ENCODE data around the gene ANLN.

ANLN gene

DNA sequence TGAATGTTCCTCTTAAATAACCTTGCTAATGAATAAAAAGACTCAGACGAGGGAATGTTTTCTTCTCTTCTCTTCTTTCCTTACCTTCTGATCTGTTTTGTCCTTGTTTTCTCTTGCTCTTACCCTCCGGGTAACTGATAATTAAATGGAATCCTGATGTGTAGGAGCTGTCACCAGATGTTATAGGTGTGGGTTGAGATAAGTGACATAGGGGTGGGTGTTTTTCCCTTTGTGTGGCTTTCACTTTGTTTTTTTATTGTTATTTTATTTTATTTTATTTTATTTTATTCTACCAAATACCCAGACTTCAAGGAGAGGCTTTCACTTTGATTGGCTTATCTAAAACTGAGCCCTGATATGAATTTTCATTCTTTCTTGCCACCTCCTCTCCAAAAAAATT lies 25.5 kb downstream of the ANLN start:
- Histone ChIP-seq H3K36me3 (ENCODE audit: control insufficient read depth in 2 of 2, insufficient read depth in 1 of 2, low read length in 2 of 2) (peaks cover 76 to 85% of the 10 kb centered on the region in 2 experiments), H3K9me3 (ENCODE audit: control insufficient read depth, insufficient read depth, low read depth, low read length) (no peaks in the 10 kb centered on the region), H3K4me1 (ENCODE audit: control insufficient read depth, insufficient read depth, low read length) (no peaks in the 10 kb centered on the region), H3K4me3 (ENCODE audit: low read depth, low read length) (no peak overlapping the region), H3K27ac (ENCODE audit: extremely low read depth, low read depth, low read length) (no peak overlapping the region)
- TF ChIP-seq ZNF560 (tag by site-specific recombination; IDR thresholded peaks at IDR 0.05; ENCODE audit: borderline replicate concordance): no peak
- no peak for TF ChIP-seq ZNF830 (tag by site-specific recombination; IDR thresholded peaks at IDR 0.05; ENCODE audit: low read depth)
- no peak for TF ChIP-seq ZNF677 (tag by site-specific recombination; IDR thresholded peaks at IDR 0.05)
- TF ChIP-seq, protein P1, sequence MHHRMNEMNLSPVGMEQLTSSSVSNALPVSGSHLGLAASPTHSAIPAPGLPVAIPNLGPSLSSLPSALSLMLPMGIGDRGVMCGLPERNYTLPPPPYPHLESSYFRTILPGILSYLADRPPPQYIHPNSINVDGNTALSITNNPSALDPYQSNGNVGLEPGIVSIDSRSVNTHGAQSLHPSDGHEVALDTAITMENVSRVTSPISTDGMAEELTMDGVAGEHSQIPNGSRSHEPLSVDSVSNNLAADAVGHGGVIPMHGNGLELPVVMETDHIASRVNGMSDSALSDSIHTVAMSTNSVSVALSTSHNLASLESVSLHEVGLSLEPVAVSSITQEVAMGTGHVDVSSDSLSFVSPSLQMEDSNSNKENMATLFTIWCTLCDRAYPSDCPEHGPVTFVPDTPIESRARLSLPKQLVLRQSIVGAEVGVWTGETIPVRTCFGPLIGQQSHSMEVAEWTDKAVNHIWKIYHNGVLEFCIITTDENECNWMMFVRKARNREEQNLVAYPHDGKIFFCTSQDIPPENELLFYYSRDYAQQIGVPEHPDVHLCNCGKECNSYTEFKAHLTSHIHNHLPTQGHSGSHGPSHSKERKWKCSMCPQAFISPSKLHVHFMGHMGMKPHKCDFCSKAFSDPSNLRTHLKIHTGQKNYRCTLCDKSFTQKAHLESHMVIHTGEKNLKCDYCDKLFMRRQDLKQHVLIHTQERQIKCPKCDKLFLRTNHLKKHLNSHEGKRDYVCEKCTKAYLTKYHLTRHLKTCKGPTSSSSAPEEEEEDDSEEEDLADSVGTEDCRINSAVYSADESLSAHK (tag by site-specific recombination; IDR thresholded peaks at IDR 0.05): no peak
- no peak for TF ChIP-seq ZNF266 (tag by site-specific recombination; IDR thresholded peaks at IDR 0.05; ENCODE audit: low read depth)
- no peak for TF ChIP-seq ZNF777 (tag by site-specific recombination; IDR thresholded peaks at IDR 0.05; ENCODE audit: borderline replicate concordance)
- TF ChIP-seq, protein P2, sequence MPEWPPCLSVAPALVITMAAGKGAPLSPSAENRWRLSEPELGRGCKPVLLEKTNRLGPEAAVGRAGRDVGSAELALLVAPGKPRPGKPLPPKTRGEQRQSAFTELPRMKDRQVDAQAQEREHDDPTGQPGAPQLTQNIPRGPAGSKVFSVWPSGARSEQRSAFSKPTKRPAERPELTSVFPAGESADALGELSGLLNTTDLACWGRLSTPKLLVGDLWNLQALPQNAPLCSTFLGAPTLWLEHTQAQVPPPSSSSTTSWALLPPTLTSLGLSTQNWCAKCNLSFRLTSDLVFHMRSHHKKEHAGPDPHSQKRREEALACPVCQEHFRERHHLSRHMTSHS (tag by site-specific recombination; IDR thresholded peaks at IDR 0.05): no peak
- TF ChIP-seq ZNF140 (tag by site-specific recombination; IDR thresholded peaks at IDR 0.05): no peak
- TF ChIP-seq, protein P3, sequence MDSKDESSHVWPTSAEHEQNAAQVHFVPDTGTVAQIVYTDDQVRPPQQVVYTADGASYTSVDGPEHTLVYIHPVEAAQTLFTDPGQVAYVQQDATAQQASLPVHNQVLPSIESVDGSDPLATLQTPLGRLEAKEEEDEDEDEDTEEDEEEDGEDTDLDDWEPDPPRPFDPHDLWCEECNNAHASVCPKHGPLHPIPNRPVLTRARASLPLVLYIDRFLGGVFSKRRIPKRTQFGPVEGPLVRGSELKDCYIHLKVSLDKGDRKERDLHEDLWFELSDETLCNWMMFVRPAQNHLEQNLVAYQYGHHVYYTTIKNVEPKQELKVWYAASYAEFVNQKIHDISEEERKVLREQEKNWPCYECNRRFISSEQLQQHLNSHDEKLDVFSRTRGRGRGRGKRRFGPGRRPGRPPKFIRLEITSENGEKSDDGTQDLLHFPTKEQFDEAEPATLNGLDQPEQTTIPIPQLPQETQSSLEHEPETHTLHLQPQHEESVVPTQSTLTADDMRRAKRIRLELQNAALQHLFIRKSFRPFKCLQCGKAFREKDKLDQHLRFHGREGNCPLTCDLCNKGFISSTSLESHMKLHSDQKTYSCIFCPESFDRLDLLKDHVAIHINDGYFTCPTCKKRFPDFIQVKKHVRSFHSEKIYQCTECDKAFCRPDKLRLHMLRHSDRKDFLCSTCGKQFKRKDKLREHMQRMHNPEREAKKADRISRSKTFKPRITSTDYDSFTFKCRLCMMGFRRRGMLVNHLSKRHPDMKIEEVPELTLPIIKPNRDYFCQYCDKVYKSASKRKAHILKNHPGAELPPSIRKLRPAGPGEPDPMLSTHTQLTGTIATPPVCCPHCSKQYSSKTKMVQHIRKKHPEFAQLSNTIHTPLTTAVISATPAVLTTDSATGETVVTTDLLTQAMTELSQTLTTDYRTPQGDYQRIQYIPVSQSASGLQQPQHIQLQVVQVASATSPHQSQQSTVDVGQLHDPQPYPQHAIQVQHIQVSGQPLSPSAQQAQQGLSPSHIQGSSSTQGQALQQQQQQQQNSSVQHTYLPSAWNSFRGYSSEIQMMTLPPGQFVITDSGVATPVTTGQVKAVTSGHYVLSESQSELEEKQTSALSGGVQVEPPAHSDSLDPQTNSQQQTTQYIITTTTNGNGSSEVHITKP (tag by site-specific recombination; IDR thresholded peaks at IDR 0.05): no peak
- no peak for TF ChIP-seq TRIM28 (IDR thresholded peaks at IDR 0.05; ENCODE audit: borderline replicate concordance, low read length)
- no peak for TF ChIP-seq ZNF211 (tag by site-specific recombination; IDR thresholded peaks at IDR 0.05; ENCODE audit: low read depth)
- TF ChIP-seq ZBTB7A (tag by site-specific recombination; IDR thresholded peaks at IDR 0.05; ENCODE audit: low read depth): no peak
- TF ChIP-seq ZNF521 (tag by site-specific recombination; IDR thresholded peaks at IDR 0.05): no peak
- TF ChIP-seq GFI1B (tag by site-specific recombination; IDR thresholded peaks at IDR 0.05): no peak
- no peak for TF ChIP-seq ZNF24 (tag by site-specific recombination; IDR thresholded peaks at IDR 0.05)
- ChIA-PET CTCF (no interaction called here), POLR2A (interaction anchor here (1.0 kb wide), 1 partner anchor 26 kb away, joined by 3 read pairs; the partner anchor contains the start of gene ANLN)

DNA sequence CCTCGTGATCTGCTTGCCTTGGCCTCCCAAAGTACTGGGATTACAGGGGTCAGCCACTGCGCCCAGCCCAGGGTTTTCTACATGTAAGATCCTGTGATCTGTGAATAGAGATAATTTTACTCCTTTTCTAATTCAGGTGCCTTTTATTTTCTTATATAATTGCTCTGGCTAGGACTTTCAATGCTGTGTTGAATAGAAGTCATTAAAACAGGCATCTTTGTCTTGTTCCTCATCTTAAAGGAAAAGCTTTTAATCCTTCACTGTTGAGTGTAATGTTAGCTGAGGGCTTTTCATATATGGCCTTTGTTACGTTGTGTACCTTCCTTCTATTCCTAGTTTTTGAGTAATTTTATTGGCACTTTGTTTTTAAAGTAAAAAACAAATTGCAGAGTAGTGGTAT lies 26.6 kb downstream of the ANLN start:
- Histone ChIP-seq H3K9me3 (ENCODE audit: control insufficient read depth, insufficient read depth, low read depth, low read length) (no peaks in the 10 kb centered on the region), H3K27ac (ENCODE audit: extremely low read depth, low read depth, low read length) (no peak overlapping the region), H3K4me3 (ENCODE audit: low read depth, low read length) (no peak overlapping the region), H3K36me3 (ENCODE audit: control insufficient read depth in 2 of 2, insufficient read depth in 1 of 2, low read length in 2 of 2) (peaks cover 76 to 83% of the 10 kb centered on the region in 2 experiments), H3K4me1 (ENCODE audit: control insufficient read depth, insufficient read depth, low read length) (no peaks in the 10 kb centered on the region)
- ChIA-PET POLR2A (no interaction called here), CTCF (interaction anchor here (2.2 kb wide), 1 partner anchor 25 kb away, joined by 6 read pairs; no protein-coding TSS in a partner anchor)
- TF ChIP-seq ZBTB17 (tag by site-specific recombination; IDR thresholded peaks at IDR 0.05) (no peak), ZNF23 (tag by site-specific recombination; IDR thresholded peaks at IDR 0.05; ENCODE audit: borderline replicate concordance) (no peak), ZNF600 (tag by site-specific recombination; IDR thresholded peaks at IDR 0.05) (no peak), ZNF792 (tag by site-specific recombination; IDR thresholded peaks at IDR 0.05) (no peak), ZNF555 (tag by site-specific recombination; conservative IDR thresholded peaks at IDR 0.05) (no peak), ZNF629 (tag by site-specific recombination; IDR thresholded peaks at IDR 0.05) (no peak), ZNF48 (tag by site-specific recombination; IDR thresholded peaks at IDR 0.05) (no peak), ZNF211 (tag by site-specific recombination; IDR thresholded peaks at IDR 0.05; ENCODE audit: low read depth) (no peak), HOXC10 (CRISPR knock-in tag; IDR thresholded peaks at IDR 0.05) (no peak), TCF7L2 (IDR thresholded peaks at IDR 0.05; ENCODE audit: borderline replicate concordance, low read depth, low read length) (no peak)
- TF ChIP-seq, protein P4, sequence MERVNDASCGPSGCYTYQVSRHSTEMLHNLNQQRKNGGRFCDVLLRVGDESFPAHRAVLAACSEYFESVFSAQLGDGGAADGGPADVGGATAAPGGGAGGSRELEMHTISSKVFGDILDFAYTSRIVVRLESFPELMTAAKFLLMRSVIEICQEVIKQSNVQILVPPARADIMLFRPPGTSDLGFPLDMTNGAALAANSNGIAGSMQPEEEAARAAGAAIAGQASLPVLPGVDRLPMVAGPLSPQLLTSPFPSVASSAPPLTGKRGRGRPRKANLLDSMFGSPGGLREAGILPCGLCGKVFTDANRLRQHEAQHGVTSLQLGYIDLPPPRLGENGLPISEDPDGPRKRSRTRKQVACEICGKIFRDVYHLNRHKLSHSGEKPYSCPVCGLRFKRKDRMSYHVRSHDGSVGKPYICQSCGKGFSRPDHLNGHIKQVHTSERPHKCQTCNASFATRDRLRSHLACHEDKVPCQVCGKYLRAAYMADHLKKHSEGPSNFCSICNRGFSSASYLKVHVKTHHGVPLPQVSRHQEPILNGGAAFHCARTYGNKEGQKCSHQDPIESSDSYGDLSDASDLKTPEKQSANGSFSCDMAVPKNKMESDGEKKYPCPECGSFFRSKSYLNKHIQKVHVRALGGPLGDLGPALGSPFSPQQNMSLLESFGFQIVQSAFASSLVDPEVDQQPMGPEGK (tag by site-specific recombination; IDR thresholded peaks at IDR 0.05): no peak
- TF ChIP-seq, protein P5, sequence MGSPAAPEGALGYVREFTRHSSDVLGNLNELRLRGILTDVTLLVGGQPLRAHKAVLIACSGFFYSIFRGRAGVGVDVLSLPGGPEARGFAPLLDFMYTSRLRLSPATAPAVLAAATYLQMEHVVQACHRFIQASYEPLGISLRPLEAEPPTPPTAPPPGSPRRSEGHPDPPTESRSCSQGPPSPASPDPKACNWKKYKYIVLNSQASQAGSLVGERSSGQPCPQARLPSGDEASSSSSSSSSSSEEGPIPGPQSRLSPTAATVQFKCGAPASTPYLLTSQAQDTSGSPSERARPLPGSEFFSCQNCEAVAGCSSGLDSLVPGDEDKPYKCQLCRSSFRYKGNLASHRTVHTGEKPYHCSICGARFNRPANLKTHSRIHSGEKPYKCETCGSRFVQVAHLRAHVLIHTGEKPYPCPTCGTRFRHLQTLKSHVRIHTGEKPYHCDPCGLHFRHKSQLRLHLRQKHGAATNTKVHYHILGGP (tag by site-specific recombination; IDR thresholded peaks at IDR 0.05): no peak

Data from HEK293 (cell line).